Fibroblast of lung (primary cell): ENCODE results near the gene WBP2. TPM values are rescaled to one million over a fixed set of nuclear protein-coding genes. Genes with fewer than 3 reads are reported as not detected.
"Not testable (repeated sequence)": the region's sequence is repeated elsewhere in the genome, so short reads cannot be mapped to it uniquely, and the experiment has no call there.

Source experiments
- DNase-seq, 2 donors: peaks; one replicate each; pipeline versions ENCODE4 v3.0.0 to v3.0.0-alpha.2; 2010; ENCODE audit warnings: low read depth in 2 of 2
- H2AFZ ChIP-seq: 2 replicates; pipeline ENCODE4 v1.5.1; 2012; ENCODE audit warnings: low read length, control low read depth, inconsistent platforms
- H3K27ac ChIP-seq: 2 replicates; pipeline ENCODE4 v1.5.1; 2011; ENCODE audit warnings: low read length, control low read depth; ENCODE audit not compliant: insufficient read depth
- H3K27me3 ChIP-seq: 2 replicates; pipeline ENCODE4 v1.5.1; 2011; ENCODE audit warnings: mild to moderate bottlenecking, low read length; ENCODE audit not compliant: control insufficient read depth, insufficient read depth
- H3K36me3 ChIP-seq: 2 replicates; pipeline ENCODE4 v1.5.1; 2011; ENCODE audit warnings: low read length; ENCODE audit not compliant: control insufficient read depth, insufficient read depth
- H3K4me1 ChIP-seq: 2 replicates; pipeline ENCODE4 v1.5.1; 2011; ENCODE audit warnings: low read length; ENCODE audit not compliant: control insufficient read depth, insufficient read depth; ENCODE audit errors: extremely low read depth
- H3K4me2 ChIP-seq: 2 replicates; pipeline ENCODE4 v1.5.1; 2011; ENCODE audit warnings: low read length, control low read depth; ENCODE audit not compliant: insufficient read depth; ENCODE audit errors: extremely low read depth
- H3K4me3 ChIP-seq, 4 experiments: fragments of 200-600 bp in 1 of 4; sonication (generic) in 1 of 4; replicated peaks in 1 of 4; 2 replicates each; pipeline ENCODE4 v1.5.1; 2011 to 2016; ENCODE audit warnings: low read length in 4 of 4, low read depth in 3 of 4, mild to moderate bottlenecking in 3 of 4, control low read depth in 2 of 4, inconsistent platforms in 1 of 4, mixed read lengths in 1 of 4; ENCODE audit not compliant: insufficient read depth in 1 of 4; ENCODE audit errors: control extremely low read depth in 1 of 4
- H3K79me2 ChIP-seq: 2 replicates; pipeline ENCODE4 v1.5.1; 2012; ENCODE audit warnings: mild to moderate bottlenecking, low read length, inconsistent platforms; ENCODE audit not compliant: control insufficient read depth, insufficient read depth
- H3K9ac ChIP-seq: 2 replicates; pipeline ENCODE4 v1.5.1; 2011; ENCODE audit warnings: mild to moderate bottlenecking, low read length, control low read depth; ENCODE audit not compliant: insufficient read depth
- H3K9me3 ChIP-seq: 2 replicates; pipeline ENCODE4 v1.5.1; 2012; ENCODE audit warnings: low read depth, low read length; ENCODE audit not compliant: control insufficient read depth, insufficient read depth
- H4K20me1 ChIP-seq: 2 replicates; pipeline ENCODE4 v1.5.1; 2011; ENCODE audit warnings: low read length; ENCODE audit not compliant: control insufficient read depth, insufficient read depth; ENCODE audit errors: extremely low read depth
- CTCF ChIP-seq, 2 donors: IDR thresholded peaks in 1 of 2; conservative IDR thresholded peaks in 1 of 2; 1 replicate in 1 of 2; 2 replicates in 1 of 2; pipeline ENCODE4 v1.5.1; 2011 to 2012; ENCODE audit warnings: low read length in 2 of 2, control low read depth in 1 of 2, inconsistent platforms in 1 of 2, low read depth in 1 of 2, mild to moderate bottlenecking in 1 of 2
- EZH2 ChIP-seq: IDR thresholded peaks from 2 replicates; pipeline ENCODE4 v1.5.1; 2012; ENCODE audit warnings: low read length, control low read depth, mild to moderate bottlenecking; ENCODE audit errors: missing control alignments
- polyA plus RNA-seq, 2 donors: library from polyadenylated mRNA; depleted of rRNA in 1 of 2; stranded (reverse) in 1 of 2; unstranded in 1 of 2; fragments of >200 nt; gene quantifications; 2 replicates each; pipeline ENCODE4 v1.2.1, GENCODE V29; 2011 to 2012; ENCODE audit warnings: missing spikeins in 1 of 2
- total RNA-seq: library from RNA; depleted of rRNA; stranded (reverse); fragments of >200 nt; gene quantifications from 2 replicates; pipeline ENCODE4 v1.2.1, GENCODE V29; 2014

Gene WBP2
- total and polyA plus RNA-seq, 2 donors (not counting 1 experiment from before 2014, with no cell fraction given): 39.5 to 53.4 TPM

GRCh38 chr17:75853433-75853832 is 1.7 kb downstream of the WBP2 start:
- peaks cover 6% of the 10 kb centered on the region for H3K36me3 ChIP-seq
- TF ChIP-seq CTCF (conservative IDR thresholded peaks at IDR 0.05 in 1 of 2, IDR thresholded peaks at IDR 0.05 in 1 of 2; ENCODE audit: low read depth in 1 of 2, low read length in 2 of 2): no peak
- no peak for TF ChIP-seq EZH2
- no peak overlapping the region for H3K9ac ChIP-seq
- no peaks in the 10 kb centered on the region for H3K27me3 ChIP-seq
- peak overlapping the region in 1 of 4 experiments; percentile 20 for H3K4me3 ChIP-seq
- H3K4me1 ChIP-seq: peaks cover 9% of the 10 kb centered on the region
- no peak overlapping the region for H2AFZ ChIP-seq
- no peaks in the 10 kb centered on the region for H3K9me3 ChIP-seq
- peak in 1 of 2 donors; percentile 63 for DNase-seq
- no peaks in the 10 kb centered on the region for H4K20me1 ChIP-seq
- peak overlapping the region; percentile 48 for H3K4me2 ChIP-seq
- H3K27ac ChIP-seq: peak overlapping the region; percentile 74
- H3K79me2 ChIP-seq: peaks cover 5% of the 10 kb centered on the region

GRCh38 chr17:75851693-75851991 is 3.5 kb downstream of the WBP2 start:
- H3K4me1 ChIP-seq, H2AFZ ChIP-seq, H3K27ac ChIP-seq, H3K4me3 ChIP-seq, H4K20me1 ChIP-seq, H3K4me2 ChIP-seq, H3K79me2 ChIP-seq, H3K9ac ChIP-seq, H3K27me3 ChIP-seq, H3K9me3 ChIP-seq: not testable (repeated sequence)
- DNase-seq: peak in 1 of 2 donors; percentile 47
- peaks cover 18% of the 10 kb centered on the region for H3K36me3 ChIP-seq

- Histone ChIP-seq H4K20me1 (no peaks in the 10 kb centered on the region), H3K27me3 (no peaks in the 10 kb centered on the region), H3K4me3 (no peak overlapping the region), H3K27ac (no peak overlapping the region), H3K36me3 (peaks cover 18% of the 10 kb centered on the region), H3K4me1 (peaks cover 7% of the 10 kb centered on the region), H3K9me3 (no peaks in the 10 kb centered on the region), H3K4me2 (no peak overlapping the region), H3K79me2 (peaks cover 5% of the 10 kb centered on the region), H3K9ac (no peak overlapping the region), H2AFZ (no peak overlapping the region)
- no peak for TF ChIP-seq CTCF (conservative IDR thresholded peaks at IDR 0.05 in 1 of 2, IDR thresholded peaks at IDR 0.05 in 1 of 2; ENCODE audit: low read depth in 1 of 2, low read length in 2 of 2)
- TF ChIP-seq EZH2: no peak
- peak in 1 of 2 donors; percentile 65 for DNase-seq
These were observed 4.0 kb downstream of the WBP2 start for GRCh38 chr17:75850928-75851692.
